GOT3 (cell line): Measurements from ENCODE around the gene CRYGS.
A peak's percentile ranks its signal among the peaks of the same experiment; 100 is the strongest.
"Not testable (repeated sequence)": the region's sequence is repeated elsewhere in the genome, so short reads cannot be mapped to it uniquely, and the experiment has no call there.

Experiments
- DNase-seq: peaks from one replicate; lab custom pipeline; 2025; ENCODE audit warnings: mixed read lengths; lab: John Stamatoyannopoulos, UW

Gene CRYGS

GRCh38 chr3:186544281-186544680 is at the start of gene CRYGS:
Gene CRYGS, minus strand, starts transcription at chr3:186544380. Its CDS starts 54 bp downstream, at chr3:186544326.
- no peak for DNase-seq

DNA sequence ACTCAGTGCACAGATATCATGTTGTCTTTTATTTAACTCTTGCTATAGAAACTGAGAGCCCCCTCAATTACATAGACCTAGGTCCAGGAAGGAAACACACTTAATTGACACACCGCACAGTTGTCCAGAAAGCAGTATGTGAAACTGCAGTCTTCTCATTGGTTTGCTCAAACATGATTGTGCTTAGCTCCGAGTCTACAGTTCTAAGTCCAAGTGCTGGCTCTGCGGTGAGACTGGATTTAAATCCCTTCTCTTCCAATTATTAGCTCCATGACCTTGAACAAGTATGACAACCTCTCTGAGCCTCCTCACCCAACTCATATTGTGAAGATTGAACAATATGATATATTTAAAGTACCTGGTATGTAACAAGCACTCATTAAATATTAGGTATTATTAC is 49.7 kb upstream of the CRYGS start:
- no peak for DNase-seq

DNA sequence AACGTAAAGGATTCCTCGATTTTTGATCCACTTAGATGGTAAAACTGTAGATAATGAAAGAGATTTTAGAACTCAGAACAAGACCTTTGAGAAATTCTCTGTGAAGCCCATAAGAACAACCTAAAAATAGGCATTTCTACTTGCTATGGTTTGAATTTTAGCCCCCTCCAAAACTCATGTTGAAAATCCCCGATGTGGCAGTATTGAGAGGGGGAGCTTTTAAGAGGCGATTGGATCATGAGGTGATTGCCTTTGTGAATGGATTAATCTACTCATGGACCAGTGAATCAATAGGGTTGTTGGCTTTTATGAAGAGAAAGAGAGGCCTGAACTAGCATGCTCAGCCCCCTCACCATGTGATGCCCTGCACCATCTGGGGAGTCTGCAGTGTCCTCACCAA is 48.5 kb upstream of the CRYGS start:
- no peak for DNase-seq

GRCh38 chr3:186590580-186591295 is 46.6 kb upstream of the CRYGS start:
- no peak for DNase-seq

DNA sequence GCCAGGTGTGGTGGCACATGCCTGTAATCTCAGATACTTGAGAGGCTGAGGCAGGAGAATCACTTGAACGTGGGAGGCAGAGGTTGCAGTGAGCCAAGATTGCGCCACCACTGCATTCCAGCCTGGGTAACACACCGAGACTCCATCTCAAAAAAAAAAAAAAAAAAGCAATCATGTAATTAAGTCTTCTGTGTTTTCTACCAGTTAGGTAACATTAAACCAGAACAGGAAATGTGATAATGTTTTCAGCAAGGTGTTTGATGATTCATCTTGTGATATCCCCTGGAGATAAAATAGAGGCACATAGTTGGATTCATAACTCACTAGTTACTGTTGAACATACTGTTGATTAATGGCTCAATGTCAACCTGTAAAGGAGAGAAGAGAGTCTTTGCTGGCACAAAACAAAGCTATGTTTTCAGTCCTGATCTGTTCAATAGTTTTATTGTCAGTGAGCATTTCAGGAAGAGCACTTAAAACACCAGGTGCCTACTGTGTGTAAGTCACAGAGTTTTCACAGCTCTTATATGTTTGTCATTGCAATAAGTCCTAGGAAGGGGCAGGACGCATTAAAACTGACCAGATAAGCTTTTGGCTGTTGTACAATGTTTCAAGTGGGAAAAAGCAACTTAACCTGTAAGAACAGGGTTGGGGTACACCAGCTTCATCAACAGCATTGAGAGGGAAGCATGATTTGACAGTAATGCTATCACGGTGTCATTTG is 45.8 kb upstream of the CRYGS start:
- no peak for DNase-seq

GRCh38 chr3:186589121-186589520 is 44.9 kb upstream of the CRYGS start:
- no peak for DNase-seq

- no peak for DNase-seq
Observed at GRCh38 chr3:186588632-186589031, 44.5 kb upstream of the CRYGS start.

DNA sequence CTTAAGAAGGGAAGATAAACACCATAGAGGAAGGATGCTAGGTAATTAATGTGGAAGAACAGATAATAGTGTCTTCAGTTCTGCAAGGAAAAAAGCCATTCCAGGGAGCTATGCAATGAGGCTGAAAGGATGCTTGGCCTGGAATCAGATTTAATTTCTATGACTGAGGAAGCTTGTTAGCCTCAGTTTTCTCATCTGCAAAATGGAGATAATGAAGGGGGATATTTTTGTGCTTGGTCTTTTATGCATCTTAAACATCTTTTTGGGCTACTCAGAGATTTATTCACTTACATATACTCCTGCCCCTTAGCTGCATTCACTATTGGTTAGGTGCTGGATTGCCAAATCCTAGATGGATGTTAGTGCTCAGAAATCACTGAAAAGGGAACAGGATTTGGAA is 43.0 kb upstream of the CRYGS start:
- DNase-seq: no peak

DNA sequence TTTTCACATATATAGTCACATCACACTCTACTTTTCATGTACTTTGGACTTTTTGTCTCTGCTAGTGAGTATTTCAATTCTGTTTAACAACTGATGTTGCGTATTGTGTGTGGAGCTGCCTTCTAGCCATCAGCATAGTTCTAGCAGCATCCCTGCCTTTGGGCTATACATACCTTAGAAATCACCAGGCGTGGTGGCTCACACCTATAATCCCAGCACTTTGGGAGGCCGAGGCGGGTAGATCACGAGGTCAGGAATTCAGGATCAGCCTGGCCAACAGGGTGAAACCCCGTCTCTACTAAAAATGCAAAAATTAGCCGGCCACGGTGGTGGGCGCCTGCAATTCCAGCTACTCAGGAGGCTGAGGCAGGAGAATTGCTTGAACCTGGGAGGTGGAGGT is 42.1 kb upstream of the CRYGS start:
- DNase-seq: not testable (repeated sequence)

- DNase-seq: no peak
Observed at GRCh38 chr3:186583831-186584230, 39.7 kb upstream of the CRYGS start.

GRCh38 chr3:186582541-186582940 is 38.4 kb upstream of the CRYGS start:
- no peak for DNase-seq

- DNase-seq: no peak
Observed at GRCh38 chr3:186580785-186581184, 36.6 kb upstream of the CRYGS start.

GRCh38 chr3:186577521-186577920 is 33.3 kb upstream of the CRYGS start:
- DNase-seq: no peak

- no peak for DNase-seq
Observed at GRCh38 chr3:186571644-186572013, 27.4 kb upstream of the CRYGS start.

- no peak for DNase-seq
Observed at GRCh38 chr3:186570941-186571643, 26.9 kb upstream of the CRYGS start.

GRCh38 chr3:186570096-186570940 is 26.1 kb upstream of the CRYGS start, which contains the start of gene DNAJB11:
Gene DNAJB11, plus strand, starts transcription at chr3:186570720. Its CDS starts 178 bp downstream, at chr3:186570898.
- DNase-seq: peak; percentile 98

DNA sequence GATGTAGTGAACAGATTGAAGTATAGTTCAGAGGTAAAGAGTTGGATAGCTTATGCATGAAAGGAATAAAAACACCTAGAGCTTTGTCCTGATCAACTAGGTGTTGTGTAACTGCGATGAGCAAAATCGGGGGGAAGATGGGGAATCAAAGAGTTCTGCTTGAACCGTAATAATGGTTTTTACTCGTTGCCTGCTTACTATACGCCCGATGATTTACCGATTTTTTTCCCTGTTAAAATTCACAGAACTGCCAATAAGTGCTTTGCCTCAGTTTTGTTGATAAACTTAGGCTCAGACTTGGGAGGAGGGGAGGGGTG is 25.6 kb upstream of the CRYGS start:
- DNase-seq: no peak

DNA sequence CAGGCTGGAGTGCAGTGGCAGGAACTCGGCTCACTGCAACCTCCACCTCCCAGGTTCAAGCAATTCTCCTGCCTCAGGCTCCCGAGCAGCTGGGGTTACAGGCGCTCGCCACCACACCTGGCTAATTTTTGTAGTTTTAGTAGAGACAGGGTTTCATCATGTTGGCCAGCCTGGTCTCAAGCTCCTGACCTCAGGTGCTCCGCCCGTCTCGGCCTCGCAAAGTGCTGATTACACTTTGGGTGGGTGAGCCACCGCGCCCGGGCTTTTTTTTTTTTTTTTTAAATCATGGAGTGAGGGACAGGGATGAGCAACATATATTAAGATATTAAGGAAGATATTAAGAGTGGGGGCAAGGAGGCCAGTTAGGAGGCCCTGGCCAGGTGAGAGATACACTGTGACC is 25.2 kb upstream of the CRYGS start:
- not testable (repeated sequence) for DNase-seq

GRCh38 chr3:186567072-186567921 is 23.1 kb upstream of the CRYGS start, which contains the start of gene TBCCD1:
Gene TBCCD1, minus strand, starts transcription at chr3:186567339. Its CDS starts 3,010 bp downstream, at chr3:186564329.
- peak; percentile 92 for DNase-seq

- no peak for DNase-seq
Observed at GRCh38 chr3:186566772-186567071, 22.5 kb upstream of the CRYGS start.

- DNase-seq: no peak
Observed at GRCh38 chr3:186564586-186564985, 20.4 kb upstream of the CRYGS start.
